ENCODE results near the gene LRP1B. TPM values are rescaled to one million over a fixed set of nuclear protein-coding genes. Genes with fewer than 3 reads are reported as not detected.
"Not testable (repeated sequence)": the region's sequence is repeated elsewhere in the genome, so short reads cannot be mapped to it uniquely, and the experiment has no call there.

Gene LRP1B
- total RNA-seq, 4 donors from 2014 or later = 0.85 to 3.3 (median 1.1) TPM; not detected in 1

DNA sequence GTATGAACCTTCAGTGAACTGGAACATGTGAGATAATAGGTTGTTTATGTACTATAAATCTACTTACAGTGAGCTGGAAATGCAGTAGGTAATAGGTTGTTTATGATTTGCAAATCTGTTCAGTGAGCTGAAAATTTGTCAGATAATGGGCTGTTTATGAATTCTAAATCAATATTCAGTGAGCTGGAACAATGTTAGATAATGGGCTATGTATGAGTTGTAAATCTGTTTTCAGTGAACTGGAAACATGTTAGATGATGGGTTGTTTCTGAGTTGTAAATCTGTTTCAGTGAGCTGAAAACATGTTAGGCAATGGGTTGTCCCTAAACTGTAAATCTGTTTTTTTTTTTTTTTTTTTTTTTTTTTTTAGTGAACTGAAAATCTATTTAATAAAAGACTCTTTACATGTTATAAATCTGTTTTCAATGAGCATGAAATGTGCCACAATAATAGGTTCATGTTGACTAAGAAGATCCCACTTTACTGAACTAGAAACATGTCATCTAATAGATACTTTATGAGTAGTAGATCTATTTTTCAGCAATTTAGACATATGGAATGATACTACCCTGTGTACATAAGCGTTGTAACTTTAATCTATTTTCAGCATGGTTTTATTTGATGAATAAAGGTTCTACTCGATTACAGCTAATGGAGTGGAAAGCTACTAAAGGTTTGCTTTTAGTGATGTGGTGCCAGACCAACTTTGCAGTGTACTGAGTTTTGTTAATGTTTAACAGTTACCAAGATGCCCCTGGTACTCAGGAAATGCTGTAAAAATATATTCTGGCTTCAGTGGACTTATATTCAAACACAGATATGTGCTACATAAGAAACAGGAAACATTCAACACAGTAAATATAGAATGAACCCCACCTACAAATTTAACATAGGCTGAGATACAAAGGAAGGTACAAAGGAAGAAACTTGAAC lies 1471.8 kb downstream of the LRP1B start:
- Histone ChIP-seq H3K9me3 (no peaks in the 10 kb centered on the region), H3K27ac (no peak overlapping the region), H3K4me1 (no peaks in the 10 kb centered on the region), H3K4me3 (no peak overlapping the region), H3K27me3 (no peaks in the 10 kb centered on the region), H3K36me3 (no peaks in the 10 kb centered on the region)
- no peak for DNase-seq
- no peak for TF ChIP-seq POLR2A (IDR thresholded peaks at IDR 0.05)
- no peak for TF ChIP-seq CTCF (IDR thresholded peaks at IDR 0.05)

- TF ChIP-seq CTCF (IDR thresholded peaks at IDR 0.05) (no peak), POLR2A (IDR thresholded peaks at IDR 0.05) (no peak)
- Histone ChIP-seq H3K27ac (no peak overlapping the region), H3K9me3 (no peaks in the 10 kb centered on the region), H3K36me3 (no peaks in the 10 kb centered on the region), H3K27me3 (no peaks in the 10 kb centered on the region), H3K4me1 (no peaks in the 10 kb centered on the region), H3K4me3 (no peak overlapping the region)
- no peak for DNase-seq
Observed at GRCh38 chr2:140657657-140658056, 1473.2 kb downstream of the LRP1B start.

GRCh38 chr2:140654565-140654964 lies 1476.3 kb downstream of the LRP1B start:
- H3K36me3 ChIP-seq = no peaks in the 10 kb centered on the region
- no peaks in the 10 kb centered on the region for H3K9me3 ChIP-seq
- no peak for DNase-seq
- no peak overlapping the region for H3K4me3 ChIP-seq
- TF ChIP-seq CTCF (IDR thresholded peaks at IDR 0.05) (no peak), POLR2A (IDR thresholded peaks at IDR 0.05) (no peak)
- no peaks in the 10 kb centered on the region for H3K27me3 ChIP-seq
- no peaks in the 10 kb centered on the region for H3K4me1 ChIP-seq
- H3K27ac ChIP-seq = no peak overlapping the region

DNA sequence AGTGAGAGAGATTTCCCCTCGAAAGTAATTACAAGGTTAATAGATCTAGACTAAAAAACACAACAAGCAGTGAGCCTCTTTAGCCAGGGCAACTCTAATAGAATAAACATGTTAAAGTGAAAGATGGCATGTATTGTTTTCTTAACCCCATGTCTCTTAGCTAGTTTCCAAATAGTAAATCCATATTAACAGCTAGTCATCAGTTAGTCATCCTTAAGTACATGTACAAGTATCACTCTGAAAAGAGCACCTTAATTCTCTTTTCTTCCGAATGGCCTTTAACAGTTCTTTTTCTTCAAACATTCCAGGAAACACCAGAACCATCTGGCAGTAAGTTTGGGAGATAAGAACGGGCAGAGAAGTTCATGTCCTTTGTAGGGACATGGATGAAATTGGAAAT lies 1480.0 kb downstream of the LRP1B start:
- no peak overlapping the region for H3K4me3 ChIP-seq
- no peaks in the 10 kb centered on the region for H3K4me1 ChIP-seq
- no peak for TF ChIP-seq CTCF (IDR thresholded peaks at IDR 0.05)
- no peak for TF ChIP-seq POLR2A (IDR thresholded peaks at IDR 0.05)
- H3K36me3 ChIP-seq = no peaks in the 10 kb centered on the region
- no peaks in the 10 kb centered on the region for H3K9me3 ChIP-seq
- DNase-seq = no peak
- no peak overlapping the region for H3K27ac ChIP-seq
- H3K27me3 ChIP-seq = no peaks in the 10 kb centered on the region

DNA sequence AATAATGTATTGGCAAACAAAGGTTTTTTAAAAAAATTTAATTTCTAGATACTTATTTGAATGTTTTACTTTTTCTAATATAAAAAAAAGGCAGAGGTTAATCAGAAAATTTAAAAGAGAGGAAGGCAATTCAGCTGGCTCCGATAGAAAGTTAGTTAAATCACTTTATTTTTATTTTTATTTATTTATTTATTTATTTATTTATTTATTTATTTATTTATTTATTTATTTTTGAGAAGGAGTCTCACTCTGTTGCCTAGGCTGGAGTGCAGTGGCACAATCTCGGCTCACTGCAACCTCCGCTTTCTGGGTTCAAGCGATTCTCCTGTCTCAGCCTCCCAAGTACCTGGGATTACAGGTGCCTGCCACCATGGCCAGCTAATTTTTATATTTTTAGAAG lies 1480.7 kb downstream of the LRP1B start:
- not testable (repeated sequence) for H3K4me1 ChIP-seq, DNase-seq

GRCh38 chr2:140648393-140648792 lies 1482.4 kb downstream of the LRP1B start:
- no peaks in the 10 kb centered on the region for H3K27me3 ChIP-seq
- TF ChIP-seq POLR2A (IDR thresholded peaks at IDR 0.05) = no peak
- TF ChIP-seq CTCF (IDR thresholded peaks at IDR 0.05) = no peak
- H3K36me3 ChIP-seq = no peaks in the 10 kb centered on the region
- H3K4me3 ChIP-seq = no peak overlapping the region
- H3K27ac ChIP-seq = peak overlapping the region in 2 of 4 donors; percentile 10 to 33
- H3K9me3 ChIP-seq = no peaks in the 10 kb centered on the region
- no peaks in the 10 kb centered on the region for H3K4me1 ChIP-seq
- DNase-seq = no peak

More for the DNA sequence above, 1480.7 kb downstream of the LRP1B start:
- not testable (repeated sequence) for H3K27ac ChIP-seq, H3K27me3 ChIP-seq, H3K4me3 ChIP-seq, H3K9me3 ChIP-seq, H3K36me3 ChIP-seq

Data from Peyer's patch (tissue), 4 donors.